GM12878 (cell line): Measurements from ENCODE around the gene EEF1G. TPM values are rescaled to one million over a fixed set of nuclear protein-coding genes. Genes with fewer than 3 reads are reported as not detected.

ENCODE experiments used
- ATAC-seq: fragments of 200-7000 bp; cut with Tn5 transposase; 3 replicates; pipeline ENCODE4 v1.9.1; 2020; ENCODE audit warnings: mild to moderate bottlenecking, moderate library complexity
- BruUV-seq: library from RNA; stranded (reverse); fragments of 400-500 nt; replicated peaks from 2 replicates; lab custom pipeline; 2021; lab: Mats Ljungman, UMichigan
- CTCF ChIA-PET: fragments of 300-600 bp; sonication (Branson Sonifier 250); formaldehyde crosslinking; extraction: SDS; loops from one replicate; lab custom pipeline; 2021; ENCODE audit warnings: inconsistent platforms; lab: Yijun Ruan, JAX
- POLR2A ChIA-PET: fragments of 350-600 bp; formaldehyde crosslinking; extraction: SDS; loops from one replicate; lab custom pipeline; 2021; ENCODE audit warnings: inconsistent platforms; lab: Charles Lee
- RAD21 ChIA-PET: fragments of 300-600 bp; sonication (Branson Sonifier 250); formaldehyde crosslinking; loops from one replicate; lab custom pipeline; 2023; ENCODE audit warnings: antibody characterized with exemption; ENCODE audit not compliant: unreplicated experiment; lab: Charles Lee
- SMC1A ChIA-PET: fragments of 300-600 bp; sonication (Branson Sonifier 250); formaldehyde crosslinking; loops from one replicate; lab custom pipeline; 2023; ENCODE audit not compliant: unreplicated experiment, uncharacterized antibody; lab: Charles Lee
- DNase-seq: peaks from one replicate; pipeline ENCODE4 v3.0.0-alpha.2; 2011; ENCODE audit warnings: low read depth, low spot score
- FAIRE-seq: peaks from 3 replicates; lab custom pipeline; 2011; peaks lifted over from hg19 to GRCh38; lab: Jason Lieb, UNC
- H2AFZ ChIP-seq: 2 replicates; pipeline ENCODE4 v1.6.0; 2011; ENCODE audit warnings: low read depth, low read length, control low read depth; ENCODE audit not compliant: control insufficient read depth
- H3K27ac ChIP-seq: 2 replicates; pipeline ENCODE4 v1.5.1; 2011; ENCODE audit warnings: control low read depth; ENCODE audit not compliant: control insufficient read depth, insufficient read depth
- H3K27me3 ChIP-seq, 2 experiments: replicated peaks in 1 of 2; 2 replicates each; pipeline versions ENCODE4 v1.6.0 to v1.6.1; 2011; ENCODE audit warnings: low read length in 1 of 2; ENCODE audit not compliant: control insufficient read depth in 2 of 2, insufficient read depth in 2 of 2
- H3K36me3 ChIP-seq, 2 experiments: 2 replicates each; pipeline ENCODE4 v1.5.1; 2011; ENCODE audit warnings: low read length in 1 of 2; ENCODE audit not compliant: control insufficient read depth in 2 of 2, insufficient read depth in 2 of 2
- H3K4me1 ChIP-seq: 2 replicates; pipeline ENCODE4 v1.6.1; 2011; ENCODE audit warnings: mild to moderate bottlenecking, low read length, moderate library complexity, mixed read lengths; ENCODE audit not compliant: control insufficient read depth, insufficient read depth
- H3K4me2 ChIP-seq: 2 replicates; pipeline ENCODE4 v1.6.0; 2011; ENCODE audit warnings: control low read depth; ENCODE audit not compliant: control insufficient read depth, insufficient read depth
- H3K4me3 ChIP-seq: fragments of 200-600 bp; sonication (generic); 2 replicates; pipeline ENCODE4 v1.5.1; 2016
- H3K79me2 ChIP-seq: 2 replicates; pipeline ENCODE4 v1.6.0; 2011; ENCODE audit warnings: low read length; ENCODE audit not compliant: control insufficient read depth, insufficient read depth
- H3K9ac ChIP-seq: 2 replicates; pipeline ENCODE4 v1.8.0; 2011; ENCODE audit warnings: low read length, control low read depth, mixed read lengths; ENCODE audit not compliant: control insufficient read depth, insufficient read depth
- H3K9me3 ChIP-seq: replicated peaks from 3 replicates; pipeline ENCODE4 v1.5.1; 2011; ENCODE audit warnings: mild to moderate bottlenecking, low read length; ENCODE audit not compliant: control insufficient read depth, insufficient read depth
- H4K20me1 ChIP-seq: 2 replicates; pipeline ENCODE4 v1.6.0; 2011; ENCODE audit not compliant: control insufficient read depth, insufficient read depth
- ASH2L ChIP-seq: fragments of 300-600, 200-600 bp; sonication (generic); IDR thresholded peaks from 2 replicates; pipeline ENCODE4 v1.6.1; 2017; ENCODE audit warnings: low read depth, mild to moderate bottlenecking, borderline replicate concordance
- BHLHE40 ChIP-seq, 2 experiments: fragments of 450-650 bp in 1 of 2; IDR thresholded peaks; 2 replicates each; pipeline ENCODE4 v1.6.1; 2011 to 2017; ENCODE audit warnings: low read depth in 2 of 2, borderline replicate concordance in 1 of 2, improper control_type of control experiment in 1 of 2, low read length in 1 of 2, mild to moderate bottlenecking in 1 of 2
- DPF2 ChIP-seq: fragments of 450-650 bp; IDR thresholded peaks from 2 replicates; pipeline ENCODE4 v1.6.1; 2017; ENCODE audit warnings: mild to moderate bottlenecking
- LARP7 ChIP-seq: fragments of 450-650 bp; IDR thresholded peaks from 2 replicates; pipeline ENCODE4 v1.6.1; 2017; ENCODE audit warnings: mild to moderate bottlenecking
- NR2C2 ChIP-seq: IDR thresholded peaks from 2 replicates; pipeline ENCODE4 v1.6.1; 2011; ENCODE audit warnings: borderline replicate concordance, low read depth; ENCODE audit not compliant: control insufficient read depth, insufficient read length
- WGBS: methylation state at CpG from one replicate; pipeline ENCODE4 v1.1.6; 2016; ENCODE audit warnings: low lambda C conversion rate; ENCODE audit not compliant: insufficient replicate concordance, insufficient coverage; ENCODE audit errors: missing lambda C conversion rate; 5-methylcytosine and 5-hydroxymethylcytosine counted together
- in situ Hi-C: fragments of 300-500 bp; cut with MboI; formaldehyde crosslinking; loops from 9 replicates; pipeline ENCODE4 v1.14.3; 2018; ENCODE audit warnings: mixed read lengths
- intact Hi-C: fragments of 100-400 bp; cut with micrococcal nuclease; formaldehyde crosslinking; loops from one replicate; pipeline ENCODE4 v1.14.2; 2022; ENCODE audit not compliant: unreplicated experiment
- polyA plus RNA-seq, 11 experiments: library from polyadenylated mRNA; depleted of rRNA in 4 of 11; unstranded in 6 of 11; stranded (reverse) in 5 of 11; fragments of >200 nt; fragmentation: Nextera tagmentation in 4 of 11; fragmentation: Illumina TruSeq in 1 of 11; extraction: Ambion mirVana in 4 of 11; extraction: Trizol in 1 of 11; gene quantifications; 1 replicate in 1 of 11; 2 replicates in 10 of 11; pipeline versions ENCODE4 v1.2.1 to v1.2.3, GENCODE V29; 2011 to 2016; ENCODE audit warnings: inconsistent platforms in 2 of 11, missing spikeins in 2 of 11, low read depth in 1 of 11
- total RNA-seq, 4 experiments: library from RNA; depleted of rRNA in 3 of 4; stranded (reverse); fragments of >200 nt in 3 of 4; fragmentation: Illumina TruSeq in 1 of 4; extraction: Trizol in 1 of 4; gene quantifications; 2 replicates each; pipeline versions ENCODE4 v1.2.1 to v1.2.3, GENCODE V29; 2013 to 2021
- TF ChIP-seq, protein P1 (sequence below): IDR thresholded peaks from 2 replicates; pipeline ENCODE4 v1.6.1; 2011; ENCODE audit warnings: borderline replicate concordance, low read depth, mild to moderate bottlenecking, moderate library complexity, mixed read lengths, low read length; ENCODE audit not compliant: insufficient read depth; ENCODE audit errors: extremely low read length

Gene EEF1G
- total and polyA plus RNA-seq, 10 of the 15 experiments (the other 5 are each of a cell fraction or from before 2014, with no cell fraction given), result 850 to 2,739 (median 2,277) TPM

- FAIRE-seq, result no peak
- DNase-seq, result no peak
- BruUV-seq, result no TSS peak
Measured at GRCh38 chr11:62602141-62603071, 28.7 kb upstream of the EEF1G start.

More at GRCh38 chr11:62602141-62603071, 28.7 kb upstream of the EEF1G start:
- peaks cover 19% of the 10 kb centered on the region for H3K4me1 ChIP-seq
- intact Hi-C loops, result loop anchor here (5.0 kb wide), 2 partner anchors 105 to 125 kb away; partner anchors contain the start of genes BSCL2, GNG3, HNRNPUL2 and TTC9C
- peaks cover 40% of the 10 kb centered on the region for H3K79me2 ChIP-seq
- in situ Hi-C loops, result no loop called here
- H3K4me2 ChIP-seq, result peak overlapping the region; percentile 72
- H4K20me1 ChIP-seq, result no peaks in the 10 kb centered on the region; the same call in 1 of the 2 replicates
- H3K27ac ChIP-seq, result peak overlapping the region; percentile 62
- peaks cover 13 to 26% of the 10 kb centered on the region in 2 experiments for H3K36me3 ChIP-seq
- ChIA-PET CTCF (interaction anchor here (0.7 to 2.7 kb wide), 5 partner anchors 9 to 208 kb away, joined by 3 to 27 read pairs (median 4); partner anchors contain the start of gene TUT1), POLR2A (interaction anchor here (0.6 to 2.4 kb wide), 20 partner anchors 9 to 253 kb away, joined by 3 to 30 read pairs (median 4); partner anchors contain the start of genes B3GAT3, C11orf98, CSKMT and GANAB), RAD21 (interaction anchor here (0.7 to 3.9 kb wide), 9 partner anchors 9 to 208 kb away, joined by 3 to 36 read pairs (median 5); partner anchors contain the start of genes B3GAT3, C11orf98, CSKMT and EEF1G), SMC1A (interaction anchor here (0.8 to 3.1 kb wide), 6 partner anchors 9 to 108 kb away, joined by 3 to 30 read pairs (median 5); partner anchors contain the start of genes B3GAT3 and TUT1)
- peak overlapping the region; percentile 25; the same call in 1 of the 2 replicates for H2AFZ ChIP-seq
- ATAC-seq, result no peak
- peak overlapping the region; percentile 57; the same call in 1 of the 2 replicates for H3K9ac ChIP-seq
- H3K27me3 ChIP-seq, result no peaks in the 10 kb centered on the region
- WGBS, result 74% methylated on average over 58 of the region's 96 CpGs
- TF ChIP-seq, protein P1, sequence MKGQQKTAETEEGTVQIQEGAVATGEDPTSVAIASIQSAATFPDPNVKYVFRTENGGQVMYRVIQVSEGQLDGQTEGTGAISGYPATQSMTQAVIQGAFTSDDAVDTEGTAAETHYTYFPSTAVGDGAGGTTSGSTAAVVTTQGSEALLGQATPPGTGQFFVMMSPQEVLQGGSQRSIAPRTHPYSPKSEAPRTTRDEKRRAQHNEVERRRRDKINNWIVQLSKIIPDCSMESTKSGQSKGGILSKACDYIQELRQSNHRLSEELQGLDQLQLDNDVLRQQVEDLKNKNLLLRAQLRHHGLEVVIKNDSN, result peak; percentile 75
- TF ChIP-seq ASH2L (no peak), BHLHE40 (IDR thresholded peaks at IDR 0.05; ENCODE audit: borderline replicate concordance in 1 of 2, low read depth in 2 of 2, low read length in 1 of 2) (peak in 1 of 2 experiments; percentile 32; a peak in 1 of 4 replicates), LARP7 (0 out of 2 replicates have a peak, but pooled peaks have one; percentile 33), DPF2 (0 out of 2 replicates have a peak, but pooled peaks have one; percentile 14), NR2C2 (no peak)
- peak overlapping the region; percentile 25; the same call in 1 of the 2 replicates for H3K4me3 ChIP-seq
- H3K9me3 ChIP-seq, result no peaks in the 10 kb centered on the region
